IPS-15b (cell line): ENCODE measurements around the gene WNT1.

ENCODE experiments used
- H3K27me3 ChIP-seq: one replicate; pipeline ENCODE4 v1.6.1; 2013; ENCODE audit warnings: low read length; ENCODE audit not compliant: control insufficient read depth, insufficient read depth
- H3K36me3 ChIP-seq: one replicate; pipeline ENCODE4 v1.6.1; 2013; ENCODE audit warnings: low read length; ENCODE audit not compliant: control insufficient read depth, insufficient read depth
- H3K4me1 ChIP-seq: one replicate; pipeline ENCODE4 v1.6.1; 2013; ENCODE audit warnings: mild to moderate bottlenecking, low read length; ENCODE audit not compliant: control insufficient read depth, insufficient read depth
- H3K4me3 ChIP-seq: one replicate; pipeline ENCODE4 v1.5.1; 2013; ENCODE audit warnings: low read depth, low read length
- H3K9ac ChIP-seq: one replicate; pipeline ENCODE4 v1.6.1; 2013; ENCODE audit warnings: low read depth, mild to moderate bottlenecking, low read length
- H3K9me3 ChIP-seq: one replicate; pipeline ENCODE4 v1.6.1; 2013; ENCODE audit warnings: mild to moderate bottlenecking, low read length; ENCODE audit not compliant: control insufficient read depth, insufficient read depth

WNT1 gene

DNA sequence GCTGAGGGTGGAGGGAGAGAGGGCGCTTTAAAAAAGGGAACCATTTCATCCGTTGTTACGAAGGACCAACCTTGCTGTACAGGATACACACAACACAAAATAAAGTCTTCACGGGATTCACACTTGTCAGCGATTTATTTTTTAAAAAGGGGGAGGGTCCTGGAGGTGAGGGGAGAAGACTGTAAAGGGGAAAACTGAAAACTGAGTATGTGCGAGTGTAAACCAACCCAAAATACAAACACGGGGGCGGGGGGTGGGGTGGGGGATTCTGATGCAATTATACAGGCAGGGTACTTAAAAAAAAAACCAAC is 41.0 kb downstream of the WNT1 start:
- Histone ChIP-seq H3K9ac (peak overlapping the region; percentile 88), H3K9me3 (no peaks in the 10 kb centered on the region), H3K36me3 (peaks cover 25% of the 10 kb centered on the region), H3K4me1 (peaks cover 3% of the 10 kb centered on the region), H3K4me3 (peak overlapping the region; percentile 68), H3K27me3 (no peaks in the 10 kb centered on the region)

DNA sequence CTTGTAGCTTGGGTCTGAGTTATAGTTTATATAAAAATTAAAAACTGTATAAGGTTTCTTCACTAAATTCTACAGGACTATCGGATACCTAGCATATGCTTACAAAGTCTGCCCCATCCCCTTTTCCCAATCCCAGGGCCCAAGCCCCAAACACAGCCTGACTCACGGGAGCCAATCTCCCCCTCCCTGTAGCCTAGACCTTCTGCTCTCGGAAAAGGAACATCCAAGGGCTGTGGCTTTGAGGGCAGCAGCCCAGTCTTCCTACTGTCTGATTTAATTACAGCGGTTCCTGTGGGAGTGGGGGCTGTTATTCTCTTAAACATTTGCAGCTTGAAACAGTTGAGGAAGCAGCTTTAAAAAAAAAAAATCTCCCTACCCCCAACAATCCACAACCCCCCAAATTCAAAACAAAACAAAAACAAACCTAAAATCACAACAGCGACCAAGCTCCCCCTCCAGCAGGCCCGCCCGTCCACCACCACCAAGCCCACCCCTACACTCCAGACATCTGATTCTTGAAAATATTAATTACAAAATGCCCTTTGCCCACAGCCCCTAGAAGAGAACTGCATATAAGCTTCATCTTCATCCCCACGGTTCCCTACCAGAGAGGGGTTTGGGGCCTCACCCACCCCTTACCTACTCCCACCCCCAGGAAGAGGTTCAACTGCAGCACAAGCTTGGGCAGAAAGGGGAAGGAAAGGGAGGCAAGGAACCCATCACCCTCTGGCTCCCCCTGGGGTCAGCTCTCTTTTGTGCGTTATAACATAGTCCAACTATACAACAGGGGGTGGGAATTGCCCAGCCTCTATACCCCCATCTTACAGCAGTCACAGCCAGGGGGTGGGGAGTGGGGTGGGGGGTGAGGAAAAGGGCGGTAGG is 41.6 kb downstream of the WNT1 start:
- Histone ChIP-seq H3K4me3 (no peak overlapping the region), H3K9ac (no peak overlapping the region), H3K4me1 (peaks cover 3% of the 10 kb centered on the region)

DNA sequence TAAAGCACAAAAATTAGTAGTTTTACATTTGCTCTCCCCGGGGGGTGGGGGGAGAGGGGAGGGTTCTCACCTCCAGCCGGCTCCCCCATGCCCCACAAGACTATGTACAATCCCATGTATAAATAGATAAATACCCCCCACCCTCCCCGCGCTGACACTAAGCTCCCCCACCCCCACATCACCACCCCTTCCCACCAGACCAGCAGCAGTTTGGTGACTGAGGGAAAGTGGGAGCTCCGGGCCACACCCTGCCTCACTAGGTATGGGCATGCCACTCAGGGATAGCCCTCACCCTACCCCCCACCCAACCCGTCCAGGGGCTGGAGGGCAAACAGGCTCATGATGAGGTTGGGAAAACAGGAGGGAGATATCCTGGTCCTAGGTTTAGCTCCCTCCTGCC is 42.3 kb downstream of the WNT1 start:
- no peaks in the 10 kb centered on the region for H3K27me3 ChIP-seq
- H3K9ac ChIP-seq = no peak overlapping the region
- H3K9me3 ChIP-seq = no peaks in the 10 kb centered on the region
- H3K4me3 ChIP-seq = no peak overlapping the region
- peaks cover 38% of the 10 kb centered on the region for H3K36me3 ChIP-seq
- H3K4me1 ChIP-seq = peaks cover 3% of the 10 kb centered on the region

More for the DNA sequence above, 41.6 kb downstream of the WNT1 start:
- no peaks in the 10 kb centered on the region for H3K27me3 ChIP-seq
- peaks cover 31% of the 10 kb centered on the region for H3K36me3 ChIP-seq
- no peaks in the 10 kb centered on the region for H3K9me3 ChIP-seq

DNA sequence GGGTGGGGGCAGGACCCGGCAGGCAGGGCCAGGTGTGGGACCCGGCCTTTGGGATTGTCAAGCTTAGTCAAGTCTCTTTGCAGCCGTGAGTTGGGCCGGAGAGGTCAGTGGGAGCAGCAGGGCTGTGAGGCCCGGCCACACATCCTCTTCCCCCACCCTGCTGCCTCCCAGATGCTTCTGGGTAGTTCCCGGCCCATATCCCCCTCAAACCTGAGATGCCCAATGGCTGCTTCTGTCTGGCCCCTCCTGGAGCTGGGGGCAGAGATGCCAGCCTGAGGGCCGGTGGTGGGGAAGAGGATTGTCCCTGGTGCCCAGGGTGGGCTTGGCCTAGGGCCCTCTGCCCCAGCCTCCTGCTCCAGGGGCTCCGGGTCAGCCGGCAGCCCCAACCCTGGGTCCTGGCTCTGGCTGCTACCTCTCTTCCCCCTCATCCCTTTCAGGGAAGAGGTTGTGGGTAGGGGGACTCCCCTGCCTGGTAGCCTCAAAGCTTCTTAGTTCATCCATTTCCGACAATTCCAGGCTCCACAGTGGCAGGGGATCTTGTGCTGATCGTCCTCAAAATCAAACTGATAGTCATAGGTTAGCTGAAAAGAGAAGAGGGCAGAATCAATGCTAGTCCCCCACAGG is 43.3 kb downstream of the WNT1 start:
- Histone ChIP-seq H3K36me3 (peaks cover 48% of the 10 kb centered on the region), H3K9me3 (no peaks in the 10 kb centered on the region), H3K27me3 (no peaks in the 10 kb centered on the region), H3K4me3 (no peak overlapping the region), H3K9ac (no peak overlapping the region), H3K4me1 (peaks cover 3% of the 10 kb centered on the region)

DNA sequence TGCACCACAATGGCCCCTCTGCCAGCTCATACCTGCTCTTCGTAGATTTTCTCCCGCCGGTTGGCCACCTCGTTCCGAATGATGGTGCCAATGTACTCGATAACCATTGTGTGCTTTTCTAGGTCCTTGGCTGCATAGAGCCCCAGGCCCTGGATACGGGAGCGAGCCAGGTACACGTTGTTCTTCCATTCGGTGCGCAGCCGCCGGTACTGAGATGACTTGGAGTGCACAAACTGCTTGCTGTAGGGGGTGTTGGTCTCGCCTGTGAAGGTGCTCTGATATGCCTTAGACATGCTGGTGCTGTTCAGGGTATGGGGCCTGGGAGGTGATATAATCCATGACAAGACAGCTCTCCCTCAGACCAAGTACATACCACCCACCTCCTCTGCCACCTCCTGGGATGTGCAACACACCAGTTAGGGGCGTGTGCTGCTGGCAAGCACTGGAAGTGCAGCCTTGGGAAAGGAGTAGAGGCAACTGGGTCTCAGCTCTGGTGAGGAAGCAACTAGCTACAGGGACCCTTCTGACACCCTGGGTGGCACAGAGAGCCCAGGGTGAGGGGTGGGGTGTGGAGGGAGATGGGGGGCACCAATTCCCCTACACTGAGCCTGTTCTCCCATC is 44.5 kb downstream of the WNT1 start:
- Histone ChIP-seq H3K36me3 (peaks cover 60% of the 10 kb centered on the region), H3K4me1 (peaks cover 1% of the 10 kb centered on the region), H3K4me3 (no peak overlapping the region), H3K9me3 (no peaks in the 10 kb centered on the region), H3K27me3 (no peaks in the 10 kb centered on the region), H3K9ac (no peak overlapping the region)

DNA sequence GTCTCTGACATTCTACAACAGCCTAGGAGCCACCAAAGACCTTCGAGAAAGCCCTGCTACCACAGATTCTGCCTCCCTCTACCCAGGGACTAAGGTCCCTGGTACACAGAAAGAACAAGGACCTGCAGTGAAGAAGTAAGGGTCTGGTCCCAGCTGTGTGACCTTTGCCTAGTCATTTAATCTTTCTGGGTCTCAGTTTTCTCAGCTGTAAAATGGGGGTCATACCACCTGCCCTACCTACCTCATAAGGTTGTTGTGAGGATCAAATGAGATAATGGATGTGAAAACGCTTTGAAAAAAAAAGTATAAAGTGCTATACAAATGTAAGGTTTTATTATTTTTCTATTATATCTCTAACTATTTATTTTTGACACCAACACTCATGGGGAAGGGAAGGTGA is 45.7 kb downstream of the WNT1 start:
- peaks cover 71% of the 10 kb centered on the region for H3K36me3 ChIP-seq
- H3K4me1 ChIP-seq = no peaks in the 10 kb centered on the region

DNA sequence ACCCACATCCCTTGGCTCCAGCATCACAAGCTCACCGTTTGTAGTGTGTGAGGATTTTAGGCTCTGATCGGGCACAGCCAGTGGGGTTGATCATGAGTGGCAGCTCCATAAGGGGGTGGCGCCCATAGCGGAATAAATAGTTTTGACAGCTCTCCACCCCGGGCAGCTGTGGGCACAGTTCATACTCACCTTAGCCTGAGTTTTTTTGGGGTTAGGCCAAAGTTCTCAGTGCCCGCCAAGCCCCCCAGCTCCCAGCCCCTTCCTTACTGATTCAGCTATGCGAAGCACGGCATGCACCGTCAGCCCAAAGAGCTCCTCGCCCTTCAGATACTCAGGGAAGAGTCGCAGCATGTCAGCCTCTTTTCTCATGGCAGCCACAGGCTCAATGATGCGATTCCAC is 46.4 kb downstream of the WNT1 start:
- Histone ChIP-seq H3K36me3 (peaks cover 79% of the 10 kb centered on the region), H3K9me3 (no peaks in the 10 kb centered on the region), H3K9ac (no peak overlapping the region), H3K27me3 (no peaks in the 10 kb centered on the region), H3K4me3 (no peak overlapping the region), H3K4me1 (no peaks in the 10 kb centered on the region)

More for the DNA sequence above, 45.7 kb downstream of the WNT1 start:
- H3K27me3 ChIP-seq = no peaks in the 10 kb centered on the region
- H3K4me3 ChIP-seq = no peak overlapping the region
- H3K9me3 ChIP-seq = no peaks in the 10 kb centered on the region
- no peak overlapping the region for H3K9ac ChIP-seq

DNA sequence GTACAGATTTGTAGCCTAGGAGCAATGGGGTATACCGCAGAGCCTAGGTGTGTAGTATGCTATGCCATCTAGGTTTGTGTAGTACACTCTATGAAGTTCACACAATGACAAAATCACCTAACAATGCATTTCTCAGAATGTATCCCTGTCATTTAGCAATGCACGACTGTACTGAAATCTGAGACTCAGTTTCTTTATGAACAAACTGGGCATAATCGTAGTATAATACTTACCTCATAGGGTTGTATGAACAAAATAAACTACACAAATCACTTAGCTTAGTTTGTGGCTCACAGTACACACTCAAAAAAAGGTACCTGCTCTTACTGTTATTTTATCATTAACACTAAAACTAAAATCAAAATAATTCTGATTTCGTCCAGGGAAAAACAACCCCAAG is 47.3 kb downstream of the WNT1 start:
- Histone ChIP-seq H3K4me3 (no peak overlapping the region), H3K4me1 (no peaks in the 10 kb centered on the region), H3K9ac (no peak overlapping the region), H3K9me3 (no peaks in the 10 kb centered on the region), H3K27me3 (no peaks in the 10 kb centered on the region), H3K36me3 (peaks cover 80% of the 10 kb centered on the region)

DNA sequence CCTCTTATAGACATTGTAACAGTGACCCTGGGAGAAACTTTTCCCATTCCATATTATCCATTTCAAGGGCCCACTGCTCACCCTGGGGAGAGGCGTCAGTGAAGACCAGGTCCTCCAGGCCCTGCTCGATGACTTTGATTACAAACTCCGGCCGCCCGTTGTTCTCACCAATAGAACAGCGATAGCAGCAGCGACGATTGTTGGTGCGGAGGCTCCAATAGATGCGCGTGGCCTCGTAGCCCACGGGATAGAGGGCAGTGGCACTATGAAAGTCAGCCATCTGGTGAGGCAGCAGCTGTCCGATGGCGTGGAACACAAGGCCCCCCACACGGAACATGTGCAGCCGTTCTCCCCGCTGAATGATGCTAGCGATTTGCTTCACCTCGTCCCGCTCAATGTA is 48.0 kb downstream of the WNT1 start:
- H3K36me3 ChIP-seq = peaks cover 86% of the 10 kb centered on the region
- H3K9me3 ChIP-seq = no peaks in the 10 kb centered on the region
- no peak overlapping the region for H3K4me3 ChIP-seq
- H3K27me3 ChIP-seq = no peaks in the 10 kb centered on the region
- H3K4me1 ChIP-seq = no peaks in the 10 kb centered on the region
- H3K9ac ChIP-seq = no peak overlapping the region

DNA sequence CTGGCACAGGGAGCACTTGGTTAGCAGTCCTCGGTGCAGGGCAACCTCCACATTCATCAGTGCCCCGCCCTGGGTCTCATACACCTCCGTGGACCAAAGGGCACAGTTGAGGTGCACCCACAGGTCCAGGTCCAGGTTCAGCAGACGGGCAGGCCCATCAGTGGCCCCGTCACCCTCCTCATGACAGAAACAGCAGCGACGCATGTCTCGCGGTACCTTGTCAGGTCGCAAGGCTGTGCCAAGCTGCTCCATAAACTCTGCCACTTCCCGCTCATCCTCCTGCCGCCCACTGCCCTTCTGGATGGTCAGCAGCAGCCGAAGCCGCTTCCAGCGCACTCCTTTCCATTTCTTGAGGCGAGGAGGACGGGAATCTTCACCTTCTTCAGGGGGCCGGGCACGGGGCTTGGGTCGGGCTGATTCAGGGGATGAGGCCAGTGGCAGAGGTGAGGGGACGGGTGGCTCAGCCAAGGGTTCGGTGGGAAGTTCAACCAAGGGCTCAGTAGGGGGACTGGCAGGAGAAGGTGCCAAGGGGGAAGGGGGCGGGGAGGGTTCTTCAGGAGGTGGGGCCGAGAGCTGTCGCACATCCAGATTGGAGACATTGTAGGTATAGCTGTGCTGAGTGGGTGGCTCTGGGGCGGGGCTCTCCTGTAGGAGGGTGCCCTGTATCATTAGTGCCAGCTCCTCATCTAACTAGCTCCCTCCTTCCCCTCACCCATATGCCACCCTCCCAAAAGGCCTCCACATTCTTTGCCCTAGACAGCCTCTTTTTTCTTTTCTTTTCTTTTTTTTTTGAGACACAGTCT is 48.8 kb downstream of the WNT1 start:
- Histone ChIP-seq H3K4me1 (no peaks in the 10 kb centered on the region), H3K36me3 (peaks cover 90% of the 10 kb centered on the region), H3K9me3 (no peaks in the 10 kb centered on the region), H3K9ac (no peak overlapping the region), H3K4me3 (no peak overlapping the region), H3K27me3 (no peaks in the 10 kb centered on the region)

DNA sequence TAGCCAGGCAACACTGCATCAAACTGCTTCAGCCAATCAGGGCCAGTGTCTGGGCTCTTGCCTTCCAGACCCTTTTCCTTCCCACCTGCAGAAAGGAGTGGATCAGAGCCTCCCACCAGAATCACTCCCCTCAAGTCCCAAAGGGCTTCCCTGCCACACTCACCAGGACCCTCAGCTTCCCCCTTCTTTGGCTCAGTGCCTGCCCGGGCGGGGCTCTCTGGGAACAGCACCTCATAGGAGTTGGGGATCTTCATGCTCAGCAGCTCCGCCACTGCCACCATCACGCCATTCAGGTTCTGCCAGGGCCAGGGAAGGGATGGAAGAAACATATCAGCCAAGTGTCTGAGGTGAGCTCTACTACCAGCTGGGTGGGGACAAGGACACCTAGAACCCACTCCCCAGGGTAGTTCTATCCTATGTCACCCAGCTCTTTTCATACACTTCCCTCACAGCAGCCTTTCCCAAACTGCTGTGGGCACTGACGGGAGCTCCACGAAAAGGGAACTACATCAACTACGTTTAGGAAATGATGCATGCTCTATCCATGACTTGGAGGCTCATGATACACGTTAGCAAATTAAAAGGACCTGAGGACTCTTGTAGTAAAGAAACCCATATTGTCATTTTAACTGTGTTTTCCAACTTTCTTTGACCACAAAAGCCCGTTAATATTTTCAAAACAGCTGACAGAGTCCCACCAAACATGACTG is 49.9 kb downstream of the WNT1 start:
- Histone ChIP-seq H3K9me3 (no peaks in the 10 kb centered on the region), H3K4me3 (no peak overlapping the region), H3K4me1 (no peaks in the 10 kb centered on the region), H3K36me3 (peaks cover 91% of the 10 kb centered on the region), H3K9ac (no peak overlapping the region), H3K27me3 (no peaks in the 10 kb centered on the region)
